ENCODE data around the gene APOL1.

The APOL1 gene

GRCh38 chr22:36311386-36312085 lies 58.6 kb downstream of the APOL1 start:
- DNase-seq (ENCODE audit: low read depth) = no peak

- no peak for DNase-seq (ENCODE audit: low read depth)
Observed at GRCh38 chr22:36315325-36315724, 62.4 kb downstream of the APOL1 start.

- no peak for DNase-seq (ENCODE audit: low read depth)
Observed at GRCh38 chr22:36316419-36316818, 63.5 kb downstream of the APOL1 start.
